BLaER1 treated with 17β-estradiol and CSF1 and Interleukin-3, amounts not matched to agents 10 nM and 100 nM (cell line): ENCODE results near the gene MDFIC2.
"Not testable (repeated sequence)": the region's sequence is repeated elsewhere in the genome, so short reads cannot be mapped to it uniquely, and the experiment has no call there.

ENCODE experiments used
- H3K27ac ChIP-seq, 11 experiments: shearing (Covaris generic); formaldehyde crosslinking; 2 replicates each; pipeline ENCODE4 v1.8.1; 2022
- H3K27me3 ChIP-seq, 11 experiments: shearing (Covaris generic); formaldehyde crosslinking; 2 replicates each; pipeline ENCODE4 v1.8.1; 2022
- H3K36me3 ChIP-seq, 11 experiments: shearing (Covaris generic); formaldehyde crosslinking; 2 replicates each; pipeline ENCODE4 v1.8.1; 2022
- H3K4me1 ChIP-seq, 10 experiments: shearing (Covaris generic); formaldehyde crosslinking; 2 replicates each; pipeline ENCODE4 v1.8.1; 2022
- H3K4me2 ChIP-seq, 11 experiments: shearing (Covaris generic); formaldehyde crosslinking; 2 replicates each; pipeline ENCODE4 v1.8.1; 2022
- H3K4me3 ChIP-seq, 10 experiments: shearing (Covaris generic); formaldehyde crosslinking; 2 replicates each; pipeline ENCODE4 v1.8.1; 2022
- H3K9ac ChIP-seq, 11 experiments: shearing (Covaris generic); formaldehyde crosslinking; 2 replicates each; pipeline ENCODE4 v1.8.1; 2022
- H3K9me3 ChIP-seq, 11 experiments: shearing (Covaris generic); formaldehyde crosslinking; replicated peaks in 1 of 11; 2 replicates each; pipeline ENCODE4 v1.8.1; 2022
- H4K20me1 ChIP-seq, 11 experiments: shearing (Covaris generic); formaldehyde crosslinking; 2 replicates each; pipeline ENCODE4 v1.8.1; 2022
- Cebpa-rat ChIP-seq, 11 experiments: shearing (Covaris generic); IDR thresholded peaks; 2 replicates each; pipeline ENCODE4 v1.8.1; 2022

The MDFIC2 gene

GRCh38 chr3:70242297-70242882 is 70.0 kb downstream of the MDFIC2 start:
- Histone ChIP-seq H3K27me3 (no peaks in the 10 kb centered on the region), H3K36me3 (no peaks in the 10 kb centered on the region), H3K4me1 (no peaks in the 10 kb centered on the region), H3K4me2 (no peak overlapping the region), H3K27ac (no peak overlapping the region), H4K20me1 (no peaks in the 10 kb centered on the region), H3K9ac (no peak overlapping the region), H3K9me3 (no peaks in the 10 kb centered on the region), H3K4me3 (no peak overlapping the region)
- no peak for TF ChIP-seq Cebpa-rat (IDR thresholded peaks at IDR 0.05)

DNA sequence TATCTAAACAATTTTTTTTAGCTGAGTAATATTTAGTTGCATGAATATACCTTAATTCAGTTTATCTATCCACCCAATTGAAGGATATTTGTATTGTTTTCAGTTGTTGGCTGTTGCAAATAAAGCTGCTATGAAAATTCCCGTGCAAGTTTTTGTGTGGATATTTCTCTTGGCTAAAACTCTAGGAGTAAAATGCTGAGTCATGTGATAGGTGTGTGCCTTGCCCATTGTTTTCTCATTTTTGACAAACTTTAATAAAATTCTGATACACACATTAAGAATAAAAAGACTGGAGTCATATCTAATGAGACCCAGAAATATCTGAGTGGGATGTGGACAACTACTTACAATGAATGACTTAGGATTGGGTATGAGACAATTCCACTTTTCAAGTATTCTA is 78.6 kb downstream of the MDFIC2 start:
- TF ChIP-seq Cebpa-rat (IDR thresholded peaks at IDR 0.05) = no peak
- H3K27me3 ChIP-seq = no peaks in the 10 kb centered on the region
- no peaks in the 10 kb centered on the region for H4K20me1 ChIP-seq
- no peak overlapping the region for H3K4me2 ChIP-seq
- no peaks in the 10 kb centered on the region for H3K36me3 ChIP-seq
- H3K9me3 ChIP-seq = no peaks in the 10 kb centered on the region
- H3K9ac ChIP-seq = no peak overlapping the region
- no peak overlapping the region for H3K27ac ChIP-seq
- H3K4me3 ChIP-seq = no peak overlapping the region
- no peaks in the 10 kb centered on the region for H3K4me1 ChIP-seq

DNA sequence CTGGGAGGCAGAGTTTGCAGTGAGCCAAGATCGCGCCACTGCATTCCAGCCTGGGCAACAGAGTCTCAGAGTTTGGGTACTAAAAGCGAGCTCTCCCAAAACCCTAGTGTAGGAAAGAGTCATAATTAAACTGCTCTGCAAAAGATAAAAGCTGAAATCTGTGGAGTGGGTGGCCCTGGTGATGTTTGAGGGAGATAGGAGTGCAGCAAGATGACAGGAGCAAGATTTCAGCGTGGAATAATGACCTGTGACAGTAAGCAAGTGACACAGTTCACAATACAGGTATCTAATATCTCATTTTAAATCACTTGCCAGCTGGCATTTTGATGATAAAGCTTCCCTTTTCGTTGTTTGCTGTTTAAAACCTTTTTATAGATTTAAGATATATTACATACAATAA is 79.3 kb downstream of the MDFIC2 start:
- H3K4me1 ChIP-seq = no peaks in the 10 kb centered on the region
- H3K27ac ChIP-seq = no peak overlapping the region
- no peak overlapping the region for H3K9ac ChIP-seq
- no peaks in the 10 kb centered on the region for H3K36me3 ChIP-seq
- no peaks in the 10 kb centered on the region for H3K27me3 ChIP-seq
- no peaks in the 10 kb centered on the region for H3K9me3 ChIP-seq
- TF ChIP-seq Cebpa-rat (IDR thresholded peaks at IDR 0.05) = no peak
- H4K20me1 ChIP-seq = no peaks in the 10 kb centered on the region
- H3K4me2 ChIP-seq = no peak overlapping the region
- H3K4me3 ChIP-seq = no peak overlapping the region

- H3K27ac ChIP-seq = no peak overlapping the region
- H3K4me1 ChIP-seq = no peaks in the 10 kb centered on the region
- no peak for TF ChIP-seq Cebpa-rat (IDR thresholded peaks at IDR 0.05)
- H3K27me3 ChIP-seq = no peaks in the 10 kb centered on the region
- no peak overlapping the region for H3K4me3 ChIP-seq
- H3K9ac ChIP-seq = no peak overlapping the region
- H3K9me3 ChIP-seq = no peaks in the 10 kb centered on the region
- H3K4me2 ChIP-seq = no peak overlapping the region
- H3K36me3 ChIP-seq = no peaks in the 10 kb centered on the region
- H4K20me1 ChIP-seq = no peaks in the 10 kb centered on the region
These were observed 81.2 kb downstream of the MDFIC2 start for GRCh38 chr3:70231266-70231701.

- Histone ChIP-seq H3K4me2 (no peak overlapping the region), H3K36me3 (no peaks in the 10 kb centered on the region), H3K9me3 (no peaks in the 10 kb centered on the region), H3K4me1 (no peaks in the 10 kb centered on the region), H3K27ac (no peak overlapping the region), H4K20me1 (no peaks in the 10 kb centered on the region), H3K4me3 (no peak overlapping the region), H3K9ac (no peak overlapping the region), H3K27me3 (no peaks in the 10 kb centered on the region)
- no peak for TF ChIP-seq Cebpa-rat (IDR thresholded peaks at IDR 0.05)
These were observed 85.0 kb downstream of the MDFIC2 start for GRCh38 chr3:70227437-70227836.

- H3K4me3 ChIP-seq = no peak overlapping the region
- no peak overlapping the region for H3K27ac ChIP-seq
- no peak overlapping the region for H3K9ac ChIP-seq
- no peak overlapping the region for H3K4me2 ChIP-seq
- TF ChIP-seq Cebpa-rat (IDR thresholded peaks at IDR 0.05) = no peak
- H3K4me1 ChIP-seq = no peaks in the 10 kb centered on the region
- H3K9me3 ChIP-seq = no peaks in the 10 kb centered on the region
- no peaks in the 10 kb centered on the region for H4K20me1 ChIP-seq
- no peaks in the 10 kb centered on the region for H3K36me3 ChIP-seq
- H3K27me3 ChIP-seq = no peaks in the 10 kb centered on the region
These were observed 87.3 kb downstream of the MDFIC2 start for GRCh38 chr3:70225146-70225545.

GRCh38 chr3:70224337-70224736 is 88.1 kb downstream of the MDFIC2 start:
- no peaks in the 10 kb centered on the region for H3K4me1 ChIP-seq
- no peaks in the 10 kb centered on the region for H4K20me1 ChIP-seq
- no peak overlapping the region for H3K4me3 ChIP-seq
- TF ChIP-seq Cebpa-rat (IDR thresholded peaks at IDR 0.05) = no peak
- H3K27me3 ChIP-seq = no peaks in the 10 kb centered on the region
- no peak overlapping the region for H3K9ac ChIP-seq
- no peaks in the 10 kb centered on the region for H3K9me3 ChIP-seq
- no peak overlapping the region for H3K4me2 ChIP-seq
- no peak overlapping the region for H3K27ac ChIP-seq
- no peaks in the 10 kb centered on the region for H3K36me3 ChIP-seq

DNA sequence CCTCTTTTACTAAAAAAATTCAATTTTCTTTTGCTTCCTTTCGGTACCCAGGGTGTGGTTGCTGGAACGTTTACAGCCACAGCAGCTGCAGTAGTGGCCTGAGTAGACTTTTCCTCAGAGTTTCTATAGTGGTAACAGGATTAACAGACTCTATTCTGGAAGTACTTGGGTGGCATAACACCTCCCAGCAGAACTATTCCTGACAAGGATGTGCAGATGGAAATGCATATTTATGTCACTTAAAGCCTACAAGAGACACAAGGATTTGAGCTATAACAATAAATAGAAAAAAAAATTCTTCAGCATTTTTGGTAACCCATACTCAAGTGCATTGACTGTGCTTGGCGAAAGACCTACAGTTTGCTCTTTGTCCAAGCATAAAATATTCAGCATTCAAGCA is 94.0 kb downstream of the MDFIC2 start:
- Histone ChIP-seq H3K4me3 (no peak overlapping the region), H3K36me3 (no peaks in the 10 kb centered on the region), H4K20me1 (no peaks in the 10 kb centered on the region), H3K9me3 (no peaks in the 10 kb centered on the region), H3K27ac (no peak overlapping the region), H3K27me3 (no peaks in the 10 kb centered on the region), H3K9ac (no peak overlapping the region), H3K4me1 (no peaks in the 10 kb centered on the region), H3K4me2 (no peak overlapping the region)
- no peak for TF ChIP-seq Cebpa-rat (IDR thresholded peaks at IDR 0.05)

GRCh38 chr3:70211274-70211673 is 101.2 kb downstream of the MDFIC2 start:
- not testable (repeated sequence) for H3K27ac ChIP-seq, H3K4me1 ChIP-seq, H3K27me3 ChIP-seq, H3K4me3 ChIP-seq, H4K20me1 ChIP-seq, H3K9ac ChIP-seq, H3K36me3 ChIP-seq, H3K9me3 ChIP-seq, H3K4me2 ChIP-seq

DNA sequence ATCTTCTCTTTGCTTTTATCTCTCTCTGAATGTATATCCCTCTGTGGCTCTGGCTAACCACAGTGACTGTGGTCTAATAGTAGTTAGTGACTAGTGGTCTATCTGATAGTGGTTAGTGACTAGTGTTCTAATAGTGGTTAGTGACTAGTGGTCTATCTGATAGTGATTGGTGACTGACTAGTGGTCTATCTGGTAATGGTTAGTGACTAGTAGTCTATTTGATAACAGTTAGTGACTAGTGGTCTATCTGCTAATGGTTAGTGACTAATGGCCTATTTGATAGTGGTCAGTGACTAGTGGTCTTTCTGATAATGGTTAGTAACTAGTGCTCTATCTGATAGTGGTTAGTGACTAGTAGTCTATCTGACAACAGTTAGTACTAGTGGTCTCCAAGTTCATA is 110.5 kb downstream of the MDFIC2 start:
- Histone ChIP-seq H3K27ac (no peak overlapping the region), H3K27me3 (no peaks in the 10 kb centered on the region), H3K4me3 (no peak overlapping the region), H3K4me1 (no peaks in the 10 kb centered on the region), H3K9ac (no peak overlapping the region), H3K9me3 (no peaks in the 10 kb centered on the region), H3K4me2 (no peak overlapping the region), H4K20me1 (no peaks in the 10 kb centered on the region), H3K36me3 (no peaks in the 10 kb centered on the region)
- TF ChIP-seq Cebpa-rat (IDR thresholded peaks at IDR 0.05) = no peak
